ENCODE measurements around the gene IL3. TPM values are rescaled to one million over a fixed set of nuclear protein-coding genes. Genes with fewer than 3 reads are reported as not detected.

Gene IL3
- total RNA-seq, 1 donor from 2014 or later: not detected

GRCh38 chr5:132071338-132071707, 10.9 kb downstream of the IL3 start:
- TF ChIP-seq, protein P1, sequence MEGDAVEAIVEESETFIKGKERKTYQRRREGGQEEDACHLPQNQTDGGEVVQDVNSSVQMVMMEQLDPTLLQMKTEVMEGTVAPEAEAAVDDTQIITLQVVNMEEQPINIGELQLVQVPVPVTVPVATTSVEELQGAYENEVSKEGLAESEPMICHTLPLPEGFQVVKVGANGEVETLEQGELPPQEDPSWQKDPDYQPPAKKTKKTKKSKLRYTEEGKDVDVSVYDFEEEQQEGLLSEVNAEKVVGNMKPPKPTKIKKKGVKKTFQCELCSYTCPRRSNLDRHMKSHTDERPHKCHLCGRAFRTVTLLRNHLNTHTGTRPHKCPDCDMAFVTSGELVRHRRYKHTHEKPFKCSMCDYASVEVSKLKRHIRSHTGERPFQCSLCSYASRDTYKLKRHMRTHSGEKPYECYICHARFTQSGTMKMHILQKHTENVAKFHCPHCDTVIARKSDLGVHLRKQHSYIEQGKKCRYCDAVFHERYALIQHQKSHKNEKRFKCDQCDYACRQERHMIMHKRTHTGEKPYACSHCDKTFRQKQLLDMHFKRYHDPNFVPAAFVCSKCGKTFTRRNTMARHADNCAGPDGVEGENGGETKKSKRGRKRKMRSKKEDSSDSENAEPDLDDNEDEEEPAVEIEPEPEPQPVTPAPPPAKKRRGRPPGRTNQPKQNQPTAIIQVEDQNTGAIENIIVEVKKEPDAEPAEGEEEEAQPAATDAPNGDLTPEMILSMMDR (IDR thresholded peaks at IDR 0.05; ENCODE audit: partially characterized antibody, unreplicated experiment): no peak
- Mint-ChIP-seq H3K9me3 (ENCODE audit: unreplicated experiment) (peaks cover 5% of the 10 kb centered on the region), H3K4me3 (ENCODE audit: unreplicated experiment) (no peak overlapping the region)

DNA sequence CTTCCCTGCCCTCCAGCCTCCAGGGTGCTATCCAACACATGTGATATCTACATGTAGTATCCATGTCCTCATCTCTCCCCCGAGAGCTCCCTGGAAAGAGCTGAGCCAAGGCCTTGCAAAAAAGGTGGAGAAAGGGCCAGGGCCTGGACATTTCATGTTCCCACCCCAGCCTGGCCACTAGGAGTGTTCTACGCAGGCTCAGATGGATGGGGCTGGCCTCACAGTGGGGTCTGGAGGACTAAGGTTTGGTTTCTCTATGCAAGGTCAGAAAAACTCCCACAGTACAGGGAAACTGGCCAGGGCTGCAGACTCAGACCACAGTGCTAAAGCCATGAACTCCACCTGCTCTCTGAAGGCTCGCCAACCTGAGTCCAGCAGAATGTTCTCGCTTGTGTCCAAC, 11.6 kb downstream of the IL3 start:
- TF ChIP-seq, protein P1 (IDR thresholded peaks at IDR 0.05; ENCODE audit: partially characterized antibody, unreplicated experiment): no peak
- DNase-seq: no peak
- Mint-ChIP-seq H3K27ac (ENCODE audit: unreplicated experiment) (no peak overlapping the region), H3K9me3 (ENCODE audit: unreplicated experiment) (peaks cover 3% of the 10 kb centered on the region), H3K4me3 (ENCODE audit: unreplicated experiment) (no peak overlapping the region), H3K36me3 (ENCODE audit: unreplicated experiment) (no peaks in the 10 kb centered on the region), H3K27me3 (ENCODE audit: unreplicated experiment) (no peaks in the 10 kb centered on the region), H3K4me1 (ENCODE audit: low read depth, unreplicated experiment) (no peaks in the 10 kb centered on the region)

More at GRCh38 chr5:132071338-132071707, 10.9 kb downstream of the IL3 start:
- no peaks in the 10 kb centered on the region for H3K4me1 Mint-ChIP-seq (ENCODE audit: low read depth, unreplicated experiment)
- no peak overlapping the region for H3K27ac Mint-ChIP-seq (ENCODE audit: unreplicated experiment)
- H3K27me3 Mint-ChIP-seq (ENCODE audit: unreplicated experiment): no peaks in the 10 kb centered on the region
- no peak for DNase-seq
- H3K36me3 Mint-ChIP-seq (ENCODE audit: unreplicated experiment): no peaks in the 10 kb centered on the region

- Mint-ChIP-seq H3K9me3 (ENCODE audit: unreplicated experiment) (peaks cover 3% of the 10 kb centered on the region), H3K36me3 (ENCODE audit: unreplicated experiment) (no peaks in the 10 kb centered on the region), H3K27ac (ENCODE audit: unreplicated experiment) (no peak overlapping the region), H3K27me3 (ENCODE audit: unreplicated experiment) (no peaks in the 10 kb centered on the region), H3K4me3 (ENCODE audit: unreplicated experiment) (no peak overlapping the region), H3K4me1 (ENCODE audit: low read depth, unreplicated experiment) (no peaks in the 10 kb centered on the region)
- DNase-seq: no peak
- TF ChIP-seq, protein P1 (IDR thresholded peaks at IDR 0.05; ENCODE audit: partially characterized antibody, unreplicated experiment): no peak
These were observed 12.1 kb downstream of the IL3 start for GRCh38 chr5:132072528-132072927.

DNA sequence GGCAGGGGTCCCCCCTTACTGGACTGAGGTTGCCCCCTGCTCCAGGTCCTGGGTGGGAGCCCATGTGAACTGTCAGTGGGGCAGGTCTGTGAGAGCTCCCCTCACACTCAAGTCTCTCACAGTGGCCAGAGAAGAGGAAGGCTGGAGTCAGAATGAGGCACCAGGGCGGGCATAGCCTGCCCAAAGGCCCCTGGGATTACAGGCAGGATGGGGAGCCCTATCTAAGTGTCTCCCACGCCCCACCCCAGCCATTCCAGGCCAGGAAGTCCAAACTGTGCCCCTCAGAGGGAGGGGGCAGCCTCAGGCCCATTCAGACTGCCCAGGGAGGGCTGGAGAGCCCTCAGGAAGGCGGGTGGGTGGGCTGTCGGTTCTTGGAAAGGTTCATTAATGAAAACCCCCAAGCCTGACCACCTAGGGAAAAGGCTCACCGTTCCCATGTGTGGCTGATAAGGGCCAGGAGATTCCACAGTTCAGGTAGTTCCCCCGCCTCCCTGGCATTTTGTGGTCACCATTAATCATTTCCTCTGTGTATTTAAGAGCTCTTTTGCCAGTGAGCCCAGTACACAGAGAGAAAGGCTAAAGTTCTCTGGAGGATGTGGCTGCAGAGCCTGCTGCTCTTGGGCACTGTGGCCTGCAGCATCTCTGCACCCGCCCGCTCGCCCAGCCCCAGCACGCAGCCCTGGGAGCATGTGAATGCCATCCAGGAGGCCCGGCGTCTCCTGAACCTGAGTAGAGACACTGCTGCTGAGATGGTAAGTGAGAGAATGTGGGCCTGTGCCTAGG, 13.0 kb downstream of the IL3 start, which contains the start of gene CSF2:
TSS of gene CSF2 (plus strand) at position 559 of the 783 bp plus-strand sequence. CDS start at position 594, 35 bp downstream.
- TF ChIP-seq, protein P1 (IDR thresholded peaks at IDR 0.05; ENCODE audit: partially characterized antibody, unreplicated experiment): no peak
- Mint-ChIP-seq H3K4me1 (ENCODE audit: low read depth, unreplicated experiment) (no peaks in the 10 kb centered on the region), H3K9me3 (ENCODE audit: unreplicated experiment) (peaks cover 3% of the 10 kb centered on the region), H3K36me3 (ENCODE audit: unreplicated experiment) (no peaks in the 10 kb centered on the region), H3K27me3 (ENCODE audit: unreplicated experiment) (no peaks in the 10 kb centered on the region), H3K4me3 (ENCODE audit: unreplicated experiment) (no peak within 1 kb of the TSS), H3K27ac (ENCODE audit: unreplicated experiment) (no peak within 1 kb of the TSS)
- DNase-seq: no peak

GRCh38 chr5:132074091-132074771, 13.8 kb downstream of the IL3 start:
- peaks cover 6% of the 10 kb centered on the region for H3K9me3 Mint-ChIP-seq (ENCODE audit: unreplicated experiment)
- H3K27ac Mint-ChIP-seq (ENCODE audit: unreplicated experiment): no peak overlapping the region
- H3K27me3 Mint-ChIP-seq (ENCODE audit: unreplicated experiment): peaks cover 6% of the 10 kb centered on the region
- H3K36me3 Mint-ChIP-seq (ENCODE audit: unreplicated experiment): no peaks in the 10 kb centered on the region
- DNase-seq: no peak
- TF ChIP-seq, protein P1 (IDR thresholded peaks at IDR 0.05; ENCODE audit: partially characterized antibody, unreplicated experiment): no peak
- H3K4me1 Mint-ChIP-seq (ENCODE audit: low read depth, unreplicated experiment): no peaks in the 10 kb centered on the region
- no peak overlapping the region for H3K4me3 Mint-ChIP-seq (ENCODE audit: unreplicated experiment)

Measured in glutamatergic neuron (in vitro differentiated cells).